IMR-90 (cell line): Measurements from ENCODE around the gene MPZL1. TPM values are rescaled to one million over a fixed set of nuclear protein-coding genes. Genes with fewer than 3 reads are reported as not detected.

Experiments
- ATAC-seq: fragments of 200-7000 bp; cut with Tn5 transposase; 2 replicates; pipeline ENCODE4 v1.9.1; 2020; ENCODE audit warnings: low read depth, mild to moderate bottlenecking, moderate library complexity
- BruUV-seq: library from RNA; stranded (reverse); fragments of 400-500 nt; replicated peaks from 2 replicates; lab custom pipeline; 2021; lab: Mats Ljungman, UMichigan
- CTCF ChIA-PET: fragments of 300-600 bp; formaldehyde crosslinking; extraction: SDS; loops from one replicate; lab custom pipeline; 2021; ENCODE audit warnings: antibody characterized with exemption; lab: Yijun Ruan, JAX
- POLR2A ChIA-PET: fragments of 300-600 bp; sonication (Branson Sonifier 250); formaldehyde crosslinking; loops from one replicate; lab custom pipeline; 2022; ENCODE audit warnings: antibody characterized with exemption; ENCODE audit not compliant: unreplicated experiment; lab: Charles Lee
- DNase-seq: peaks from one replicate; pipeline ENCODE4 v3.0.0; 2013
- H2AFZ ChIP-seq: replicated peaks from 2 replicates; pipeline ENCODE3; 2013; ENCODE audit warnings: low read length, mild to moderate bottlenecking; ENCODE audit not compliant: poor library complexity
- H2AK5ac ChIP-seq: 2 replicates; pipeline ENCODE4 v1.6.1; 2013; ENCODE audit warnings: low read depth, low read length, inconsistent platforms
- H2AK9ac ChIP-seq: replicated peaks from 2 replicates; pipeline ENCODE3; 2013; ENCODE audit warnings: mild to moderate bottlenecking, low read depth, low read length, moderate library complexity; ENCODE audit not compliant: poor library complexity
- H2BK120ac ChIP-seq: 2 replicates; pipeline ENCODE4 v1.6.1; 2013; ENCODE audit warnings: low read depth, low read length, inconsistent platforms
- H2BK15ac ChIP-seq: 3 replicates; pipeline ENCODE4 v1.6.1; 2013; ENCODE audit warnings: low read depth, low read length, inconsistent platforms
- H2BK20ac ChIP-seq: 2 replicates; pipeline ENCODE4 v1.6.1; 2013; ENCODE audit warnings: low read depth, mild to moderate bottlenecking, inconsistent platforms, low read length, moderate library complexity
- H2BK5ac ChIP-seq: 2 replicates; pipeline ENCODE4 v1.6.1; 2013; ENCODE audit warnings: mild to moderate bottlenecking, low read depth, low read length, inconsistent platforms; ENCODE audit not compliant: poor library complexity, severe bottlenecking
- H3K14ac ChIP-seq: replicated peaks from 2 replicates; pipeline ENCODE4 v1.6.1; 2013; ENCODE audit warnings: low read depth, low read length, inconsistent platforms
- H3K18ac ChIP-seq: 2 replicates; pipeline ENCODE4 v1.6.1; 2013; ENCODE audit warnings: low read depth, low read length, control low read depth
- H3K23ac ChIP-seq: 2 replicates; pipeline ENCODE4 v1.6.1; 2013; ENCODE audit warnings: low read depth, low read length, inconsistent platforms
- H3K27ac ChIP-seq: 2 replicates; pipeline ENCODE4 v1.5.1; 2013; ENCODE audit warnings: mild to moderate bottlenecking, control low read depth, low read length; ENCODE audit not compliant: insufficient read depth
- H3K27me3 ChIP-seq: 2 replicates; pipeline ENCODE4 v1.6.1; 2013; ENCODE audit warnings: low read length; ENCODE audit not compliant: control insufficient read depth, insufficient read depth
- H3K36me3 ChIP-seq: 2 replicates; pipeline ENCODE4 v1.6.1; 2013; ENCODE audit warnings: low read length, mixed read lengths; ENCODE audit not compliant: control insufficient read depth, insufficient read depth
- H3K4ac ChIP-seq: 2 replicates; pipeline ENCODE4 v1.6.1; 2013; ENCODE audit warnings: low read depth, low read length, inconsistent platforms
- H3K4me1 ChIP-seq: 2 replicates; pipeline ENCODE4 v1.6.1; 2013; ENCODE audit warnings: low read length, mixed read lengths; ENCODE audit not compliant: control insufficient read depth, insufficient read depth
- H3K4me2 ChIP-seq: 2 replicates; pipeline ENCODE4 v1.6.1; 2013; ENCODE audit warnings: low read depth, mild to moderate bottlenecking, control low read depth, low read length, moderate library complexity
- H3K4me3 ChIP-seq: 2 replicates; pipeline ENCODE4 v1.5.1; 2013; ENCODE audit warnings: low read depth, mild to moderate bottlenecking, control low read depth, low read length, moderate library complexity; ENCODE audit not compliant: insufficient read depth
- H3K56ac ChIP-seq: 2 replicates; pipeline ENCODE4 v1.6.1; 2013; ENCODE audit warnings: low read length, inconsistent platforms; ENCODE audit not compliant: insufficient read depth; ENCODE audit errors: extremely low read depth
- H3K79me1 ChIP-seq, 2 experiments: 2 replicates each; pipeline ENCODE4 v1.6.1; 2013; ENCODE audit warnings: low read length in 2 of 2, inconsistent platforms in 1 of 2, low read depth in 1 of 2
- H3K9ac ChIP-seq: 2 replicates; pipeline ENCODE4 v1.6.1; 2013; ENCODE audit warnings: low read depth, low read length, control low read depth
- H3K9me1 ChIP-seq: 2 replicates; pipeline ENCODE4 v1.6.1; 2013; ENCODE audit warnings: low read length, inconsistent platforms; ENCODE audit not compliant: insufficient read depth
- H3K9me3 ChIP-seq: 2 replicates; pipeline ENCODE4 v1.6.1; 2013; ENCODE audit warnings: low read length; ENCODE audit not compliant: control insufficient read depth, insufficient read depth
- H4K20me1 ChIP-seq: 2 replicates; pipeline ENCODE4 v1.6.1; 2013; ENCODE audit warnings: low read length, inconsistent platforms; ENCODE audit not compliant: insufficient read depth
- H4K5ac ChIP-seq: 2 replicates; pipeline ENCODE4 v1.6.1; 2013; ENCODE audit warnings: mild to moderate bottlenecking, low read depth, low read length, control low read depth
- H4K8ac ChIP-seq, 2 experiments: 2 replicates each; pipeline ENCODE4 v1.6.1; 2013; ENCODE audit warnings: low read depth in 2 of 2, low read length in 2 of 2, control low read depth in 1 of 2, inconsistent platforms in 1 of 2
- H4K91ac ChIP-seq: 2 replicates; pipeline ENCODE4 v1.6.1; 2013; ENCODE audit warnings: low read depth, low read length, inconsistent platforms; ENCODE audit not compliant: insufficient read depth
- BHLHE40 ChIP-seq: fragments of 150-350 bp; IDR thresholded peaks from 2 replicates; pipeline ENCODE4 v1.6.1; 2016; ENCODE audit warnings: mild to moderate bottlenecking, low read depth, low read length
- CEBPB ChIP-seq: IDR thresholded peaks from 2 replicates; pipeline ENCODE4 v1.6.1; 2012; ENCODE audit warnings: low read depth, low read length, improper control_type of control experiment
- FOS ChIP-seq: fragments of 150-350 bp; IDR thresholded peaks from 2 replicates; pipeline ENCODE4 v1.6.1; 2016; ENCODE audit warnings: low read depth, low read length
- NFE2L2 ChIP-seq: fragments of 150-350 bp; IDR thresholded peaks from 2 replicates; pipeline ENCODE4 v1.6.1; 2016; ENCODE audit warnings: low read depth, mild to moderate bottlenecking, low read length
- RCOR1 ChIP-seq: IDR thresholded peaks from 2 replicates; pipeline ENCODE4 v1.6.1; 2012; ENCODE audit warnings: mild to moderate bottlenecking, low read length, improper control_type of control experiment; ENCODE audit not compliant: insufficient replicate concordance
- RFX5 ChIP-seq: IDR thresholded peaks from 2 replicates; pipeline ENCODE4 v1.8.0; 2012; ENCODE audit warnings: low read depth, mild to moderate bottlenecking, low read length, moderate library complexity
- SMC3 ChIP-seq: fragments of 150-350 bp; IDR thresholded peaks from 2 replicates; pipeline ENCODE4 v1.6.1; 2016; ENCODE audit warnings: low read depth, mild to moderate bottlenecking, antibody characterized with exemption, low read length, moderate library complexity
- WGBS, 2 experiments: methylation state at CpG; one replicate each; pipeline versions ENCODE4 v1.1.5 to v1.1.7; 2013; ENCODE audit warnings: missing lambda C conversion rate in 2 of 2; ENCODE audit not compliant: insufficient read length in 1 of 2; ENCODE audit errors: extremely low coverage in 2 of 2; 5-methylcytosine and 5-hydroxymethylcytosine counted together
- dilution Hi-C: fragments of 300-500 bp; cut with HindIII; formaldehyde crosslinking; loops from one replicate; pipeline ENCODE4 v1.14.3; 2018; ENCODE audit warnings: low sequenced_read_pairs; ENCODE audit not compliant: unreplicated experiment
- in situ Hi-C: fragments of 300-500 bp; cut with MboI; formaldehyde crosslinking; loops from 3 replicates; pipeline ENCODE4 v1.14.3; 2019; ENCODE audit warnings: low sequenced_read_pairs, inconsistent platforms, mixed read lengths
- intact Hi-C: fragments of 100-400 bp; cut with micrococcal nuclease; formaldehyde crosslinking; loops from 2 replicates; pipeline ENCODE4 v1.10.0; 2022
- polyA plus RNA-seq, 3 experiments: library from polyadenylated mRNA; depleted of rRNA; stranded (reverse); fragments of >200 nt; gene quantifications; 2 replicates each; pipeline ENCODE4 v1.2.3, GENCODE V29; 2012; ENCODE audit warnings: low replicate concordance in 1 of 3
- total RNA-seq: library from RNA; depleted of rRNA; stranded (reverse); fragments of >200 nt; gene quantifications from 2 replicates; pipeline ENCODE4 v1.2.3, GENCODE V29; 2012
- TF ChIP-seq, protein P1 (sequence below): conservative IDR thresholded peaks from 2 replicates; pipeline ENCODE4 v1.5.1; 2012; ENCODE audit warnings: mild to moderate bottlenecking, low read depth, low read length, improper control_type of control experiment
- TF ChIP-seq, protein P2 (sequence below): fragments of 150-350 bp; IDR thresholded peaks from 2 replicates; pipeline ENCODE4 v1.6.1; 2017; ENCODE audit warnings: mild to moderate bottlenecking, antibody characterized with exemption, low read length, low read depth
- TF ChIP-seq, protein P3 (sequence below): fragments of 150-350 bp; IDR thresholded peaks from 2 replicates; pipeline ENCODE4 v1.6.1; 2016; ENCODE audit warnings: low read depth, mild to moderate bottlenecking, low read length, moderate library complexity, borderline replicate concordance

The MPZL1 gene
- total and polyA plus RNA-seq, 2 of the 4 experiments (the other 2 are of a cell fraction), result 55.3 to 87.3 TPM

DNA sequence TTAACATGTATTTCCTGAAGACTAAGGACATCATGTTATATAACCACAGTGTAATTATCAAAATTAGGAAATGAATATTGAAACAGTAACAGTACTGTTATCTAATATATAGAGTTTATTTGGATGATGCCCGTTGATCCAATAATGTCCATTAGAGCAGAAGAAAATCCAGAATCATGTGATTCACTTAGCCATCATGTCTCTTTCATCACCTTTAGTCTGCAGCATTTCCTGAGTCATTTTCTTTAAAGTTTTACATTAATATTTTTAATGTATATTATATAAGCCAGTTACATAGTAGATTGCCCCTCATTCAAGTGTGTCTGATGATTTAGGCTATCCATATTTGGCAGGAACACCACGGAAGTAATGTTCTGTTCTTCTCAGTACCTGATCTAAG, 28.9 kb downstream of the MPZL1 start:
- no peak overlapping the region for H3K27ac ChIP-seq
- CTCF ChIA-PET, result no interaction called here
- ATAC-seq (no peak), DNase-seq (no peak)
- peaks cover 19% of the 10 kb centered on the region for H3K9me1 ChIP-seq
- no peak overlapping the region for H2BK5ac ChIP-seq
- no peak overlapping the region for H4K5ac ChIP-seq
- BruUV-seq, result no TSS peak
- peaks cover 68% of the 10 kb centered on the region for H4K20me1 ChIP-seq
- no CpG with 5 or more reads among the region's 2 CpGs for whole genome bisulfite sequencing, 2 experiments
- H4K91ac ChIP-seq, result no peak overlapping the region
- H2BK15ac ChIP-seq, result no peak overlapping the region
- H3K27me3 ChIP-seq, result no peaks in the 10 kb centered on the region
- peak overlapping the region; percentile 59; the same call in 1 of the 2 replicates for H3K23ac ChIP-seq
- H3K14ac ChIP-seq, result 0 out of 2 replicates have a peak overlapping the region, but pooled peaks have one; percentile 25
- no peaks in the 10 kb centered on the region for H3K9me3 ChIP-seq
- H3K36me3 ChIP-seq, result no peaks in the 10 kb centered on the region
- peaks cover 21 to 73% of the 10 kb centered on the region in 2 experiments for H3K79me1 ChIP-seq
- dilution Hi-C loops (no loop called here), intact Hi-C loops (no loop called here), in situ Hi-C loops (no loop called here)
- no peak overlapping the region for H2AFZ ChIP-seq
- no peak overlapping the region for H3K4me3 ChIP-seq
- H3K56ac ChIP-seq, result no peak overlapping the region
- no peak overlapping the region for H3K4ac ChIP-seq
- peaks cover 15% of the 10 kb centered on the region for H3K4me1 ChIP-seq
- no peak overlapping the region for H2AK9ac ChIP-seq
- TF ChIP-seq NFE2L2 (no peak), RFX5 (no peak), BHLHE40 (no peak), FOS (no peak), RCOR1 (no peak), SMC3 (no peak), CEBPB (no peak)
- TF ChIP-seq, protein P1, sequence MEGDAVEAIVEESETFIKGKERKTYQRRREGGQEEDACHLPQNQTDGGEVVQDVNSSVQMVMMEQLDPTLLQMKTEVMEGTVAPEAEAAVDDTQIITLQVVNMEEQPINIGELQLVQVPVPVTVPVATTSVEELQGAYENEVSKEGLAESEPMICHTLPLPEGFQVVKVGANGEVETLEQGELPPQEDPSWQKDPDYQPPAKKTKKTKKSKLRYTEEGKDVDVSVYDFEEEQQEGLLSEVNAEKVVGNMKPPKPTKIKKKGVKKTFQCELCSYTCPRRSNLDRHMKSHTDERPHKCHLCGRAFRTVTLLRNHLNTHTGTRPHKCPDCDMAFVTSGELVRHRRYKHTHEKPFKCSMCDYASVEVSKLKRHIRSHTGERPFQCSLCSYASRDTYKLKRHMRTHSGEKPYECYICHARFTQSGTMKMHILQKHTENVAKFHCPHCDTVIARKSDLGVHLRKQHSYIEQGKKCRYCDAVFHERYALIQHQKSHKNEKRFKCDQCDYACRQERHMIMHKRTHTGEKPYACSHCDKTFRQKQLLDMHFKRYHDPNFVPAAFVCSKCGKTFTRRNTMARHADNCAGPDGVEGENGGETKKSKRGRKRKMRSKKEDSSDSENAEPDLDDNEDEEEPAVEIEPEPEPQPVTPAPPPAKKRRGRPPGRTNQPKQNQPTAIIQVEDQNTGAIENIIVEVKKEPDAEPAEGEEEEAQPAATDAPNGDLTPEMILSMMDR, result no peak
- TF ChIP-seq, protein P2, sequence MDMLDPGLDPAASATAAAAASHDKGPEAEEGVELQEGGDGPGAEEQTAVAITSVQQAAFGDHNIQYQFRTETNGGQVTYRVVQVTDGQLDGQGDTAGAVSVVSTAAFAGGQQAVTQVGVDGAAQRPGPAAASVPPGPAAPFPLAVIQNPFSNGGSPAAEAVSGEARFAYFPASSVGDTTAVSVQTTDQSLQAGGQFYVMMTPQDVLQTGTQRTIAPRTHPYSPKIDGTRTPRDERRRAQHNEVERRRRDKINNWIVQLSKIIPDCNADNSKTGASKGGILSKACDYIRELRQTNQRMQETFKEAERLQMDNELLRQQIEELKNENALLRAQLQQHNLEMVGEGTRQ, result no peak
- TF ChIP-seq, protein P3, sequence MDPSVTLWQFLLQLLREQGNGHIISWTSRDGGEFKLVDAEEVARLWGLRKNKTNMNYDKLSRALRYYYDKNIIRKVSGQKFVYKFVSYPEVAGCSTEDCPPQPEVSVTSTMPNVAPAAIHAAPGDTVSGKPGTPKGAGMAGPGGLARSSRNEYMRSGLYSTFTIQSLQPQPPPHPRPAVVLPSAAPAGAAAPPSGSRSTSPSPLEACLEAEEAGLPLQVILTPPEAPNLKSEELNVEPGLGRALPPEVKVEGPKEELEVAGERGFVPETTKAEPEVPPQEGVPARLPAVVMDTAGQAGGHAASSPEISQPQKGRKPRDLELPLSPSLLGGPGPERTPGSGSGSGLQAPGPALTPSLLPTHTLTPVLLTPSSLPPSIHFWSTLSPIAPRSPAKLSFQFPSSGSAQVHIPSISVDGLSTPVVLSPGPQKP, result no peak
- H4K8ac ChIP-seq, result no peak overlapping the region
- H3K4me2 ChIP-seq, result no peak overlapping the region
- H3K9ac ChIP-seq, result no peak overlapping the region
- no peak overlapping the region for H2AK5ac ChIP-seq
- H2BK120ac ChIP-seq, result 0 out of 2 replicates have a peak overlapping the region, but pooled peaks have one; percentile 5
- H3K18ac ChIP-seq, result no peak overlapping the region
- no peak overlapping the region for H2BK20ac ChIP-seq
- POLR2A ChIA-PET, result no interaction called here
